T-helper 2 cell treated with Interferon-gamma antibody and Interleukin-4, amounts not matched to agents 5 μg/mL and 100 μg/mL, for 36 hours (primary cell): ENCODE measurements around the gene LRRC23.

Experiments used
- DNase-seq: peaks from one replicate; pipeline ENCODE4 v3.0.0; 2021; ENCODE audit warnings: low spot score
- H3K27ac Mint-ChIP-seq: one replicate; pipeline ENCODE4 v1.8.0; 2021; ENCODE audit warnings: mild to moderate bottlenecking, mixed read lengths
- H3K27me3 Mint-ChIP-seq: one replicate; pipeline ENCODE4 v1.8.0; 2021; ENCODE audit warnings: low read depth, mixed read lengths
- H3K36me3 Mint-ChIP-seq: one replicate; pipeline ENCODE4 v1.8.0; 2021; ENCODE audit warnings: low read depth, mixed read lengths
- H3K4me1 Mint-ChIP-seq: one replicate; pipeline ENCODE4 v1.8.0; 2021; ENCODE audit warnings: low read depth, mixed read lengths
- H3K4me3 Mint-ChIP-seq: one replicate; pipeline ENCODE4 v1.8.0; 2022; ENCODE audit warnings: mild to moderate bottlenecking, moderate library complexity, mixed read lengths
- H3K9me3 Mint-ChIP-seq: one replicate; pipeline ENCODE4 v1.8.0; 2021; ENCODE audit warnings: mixed read lengths

Gene LRRC23

GRCh38 chr12:6945613-6946012 lies 41.0 kb downstream of the LRRC23 start:
- Mint-ChIP-seq H3K27me3 (no peaks in the 10 kb centered on the region), H3K4me1 (peaks cover 63% of the 10 kb centered on the region), H3K36me3 (peaks cover 13% of the 10 kb centered on the region), H3K27ac (peak overlapping the region; percentile 97), H3K4me3 (peak overlapping the region; percentile 92), H3K9me3 (no peaks in the 10 kb centered on the region)
- no peak for DNase-seq

GRCh38 chr12:6946033-6946919 lies 41.7 kb downstream of the LRRC23 start:
- Mint-ChIP-seq H3K4me3 (peak overlapping the region; percentile 92), H3K36me3 (peaks cover 13% of the 10 kb centered on the region), H3K4me1 (peaks cover 68% of the 10 kb centered on the region), H3K27ac (peak overlapping the region; percentile 97), H3K9me3 (no peaks in the 10 kb centered on the region), H3K27me3 (no peaks in the 10 kb centered on the region)
- DNase-seq: peak; percentile 65

DNA sequence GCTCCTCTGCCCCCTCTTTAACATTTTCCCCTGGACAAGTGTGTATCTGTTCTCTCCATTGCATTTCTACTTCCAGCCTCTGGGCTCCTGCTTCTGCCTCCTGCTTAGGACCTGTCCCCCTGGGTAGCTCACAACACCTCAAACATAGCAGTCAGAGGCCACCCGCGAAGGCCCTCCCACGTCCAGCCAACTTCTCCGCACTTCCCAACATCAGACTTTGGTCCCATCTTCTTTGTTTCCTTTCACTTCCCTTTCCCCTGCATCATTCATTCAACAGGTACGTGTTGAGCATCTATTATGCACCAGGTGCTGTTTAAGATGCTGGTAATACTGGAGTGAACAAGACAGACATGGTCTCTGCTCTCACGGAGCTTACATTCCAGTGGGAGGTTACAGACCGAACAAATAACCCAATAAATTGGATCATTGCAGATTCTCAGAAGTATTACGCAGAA lies 42.3 kb downstream of the LRRC23 start:
- H3K4me3 Mint-ChIP-seq: peak overlapping the region; percentile 92
- H3K27me3 Mint-ChIP-seq: no peaks in the 10 kb centered on the region
- peaks cover 68% of the 10 kb centered on the region for H3K4me1 Mint-ChIP-seq
- peaks cover 15% of the 10 kb centered on the region for H3K36me3 Mint-ChIP-seq
- DNase-seq: no peak
- peak overlapping the region; percentile 97 for H3K27ac Mint-ChIP-seq
- H3K9me3 Mint-ChIP-seq: no peaks in the 10 kb centered on the region

- Mint-ChIP-seq H3K27ac (peak overlapping the region; percentile 29), H3K9me3 (no peaks in the 10 kb centered on the region), H3K36me3 (peaks cover 22% of the 10 kb centered on the region), H3K27me3 (no peaks in the 10 kb centered on the region), H3K4me1 (peaks cover 64% of the 10 kb centered on the region), H3K4me3 (peak overlapping the region; percentile 92)
- no peak for DNase-seq
Observed at GRCh38 chr12:6947615-6948014, 43.0 kb downstream of the LRRC23 start.

DNA sequence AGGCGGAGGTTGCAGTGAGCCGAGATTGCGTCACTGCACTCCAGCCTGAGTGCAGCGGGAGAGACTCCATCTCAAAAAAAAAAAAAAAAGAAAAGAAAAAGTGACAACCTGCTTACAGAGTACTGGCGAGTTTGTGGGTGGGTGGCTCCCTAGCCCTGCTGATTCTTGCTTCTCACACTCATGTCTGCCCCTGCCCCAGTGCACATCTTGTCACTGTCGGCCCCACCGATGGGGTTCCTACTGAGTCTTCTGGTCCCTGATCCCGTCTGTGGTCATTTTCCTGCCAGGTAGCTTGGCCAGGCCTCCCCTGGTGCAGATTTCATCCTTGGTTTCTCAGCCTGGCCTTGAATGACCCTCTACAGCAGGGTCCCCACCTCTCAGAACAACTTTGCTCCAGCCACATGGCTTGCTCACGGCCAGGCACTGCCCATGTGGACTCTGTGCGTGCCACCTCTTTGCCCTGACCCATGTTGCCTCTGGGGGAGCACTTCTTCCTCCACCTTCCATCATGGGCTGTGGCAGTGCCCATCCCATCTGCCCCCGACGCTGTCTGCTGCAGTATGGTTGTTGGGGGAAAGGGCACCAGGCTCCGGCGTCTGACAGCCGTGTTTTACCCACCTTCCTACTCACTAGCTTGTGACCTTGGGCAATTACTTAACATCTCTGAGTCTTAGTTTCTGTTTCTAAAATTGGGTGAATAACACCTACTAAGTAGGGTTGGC lies 44.4 kb downstream of the LRRC23 start:
- H3K27me3 Mint-ChIP-seq: no peaks in the 10 kb centered on the region
- DNase-seq: no peak
- H3K4me3 Mint-ChIP-seq: peak overlapping the region; percentile 73
- H3K9me3 Mint-ChIP-seq: no peaks in the 10 kb centered on the region
- H3K27ac Mint-ChIP-seq: peak overlapping the region; percentile 93
- H3K36me3 Mint-ChIP-seq: peaks cover 33% of the 10 kb centered on the region
- peaks cover 68% of the 10 kb centered on the region for H3K4me1 Mint-ChIP-seq

DNA sequence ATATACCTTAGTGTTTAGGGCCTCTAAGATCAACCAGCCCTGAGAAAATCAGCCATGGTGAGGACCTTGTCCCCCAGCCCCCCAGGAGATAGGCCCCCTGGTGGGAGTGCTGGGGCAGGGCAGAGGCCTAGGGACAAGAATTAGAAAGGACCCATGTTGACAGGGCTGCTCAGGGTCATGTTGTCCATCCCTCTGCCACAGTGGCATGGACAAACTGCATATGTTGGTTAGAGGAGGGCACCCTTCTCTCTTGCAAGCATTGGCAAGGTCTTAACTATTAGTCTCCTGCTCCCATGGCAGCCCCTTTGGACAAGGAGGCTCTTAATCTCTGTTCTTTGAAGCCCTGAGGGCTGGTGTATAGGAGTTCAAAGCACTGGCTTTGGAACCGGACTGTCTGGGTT lies 45.8 kb downstream of the LRRC23 start:
- DNase-seq: no peak
- Mint-ChIP-seq H3K4me3 (peak overlapping the region; percentile 98), H3K27me3 (no peaks in the 10 kb centered on the region)

GRCh38 chr12:6950811-6951540 lies 46.4 kb downstream of the LRRC23 start, which contains the start of gene PTPN6:
TSS of gene PTPN6 (plus strand) at chr12:6951356. CDS start at chr12:6951513, 157 bp downstream.
- Mint-ChIP-seq H3K27me3 (no peaks in the 10 kb centered on the region), H3K9me3 (no peaks in the 10 kb centered on the region), H3K36me3 (peaks cover 49% of the 10 kb centered on the region), H3K27ac (peak within 1 kb of the TSS; percentile 93), H3K4me1 (peaks cover 67% of the 10 kb centered on the region), H3K4me3 (peak within 1 kb of the TSS; percentile 98)
- DNase-seq: no peak

More for the DNA sequence above, 45.8 kb downstream of the LRRC23 start:
- Mint-ChIP-seq H3K27ac (peak overlapping the region; percentile 93), H3K36me3 (peaks cover 45% of the 10 kb centered on the region), H3K4me1 (peaks cover 68% of the 10 kb centered on the region), H3K9me3 (no peaks in the 10 kb centered on the region)

GRCh38 chr12:6951551-6952120 lies 47.0 kb downstream of the LRRC23 start:
- Mint-ChIP-seq H3K4me3 (peak overlapping the region; percentile 98), H3K27me3 (no peaks in the 10 kb centered on the region), H3K36me3 (peaks cover 51% of the 10 kb centered on the region), H3K27ac (peak overlapping the region; percentile 93), H3K4me1 (peaks cover 69% of the 10 kb centered on the region), H3K9me3 (no peaks in the 10 kb centered on the region)
- no peak for DNase-seq

DNA sequence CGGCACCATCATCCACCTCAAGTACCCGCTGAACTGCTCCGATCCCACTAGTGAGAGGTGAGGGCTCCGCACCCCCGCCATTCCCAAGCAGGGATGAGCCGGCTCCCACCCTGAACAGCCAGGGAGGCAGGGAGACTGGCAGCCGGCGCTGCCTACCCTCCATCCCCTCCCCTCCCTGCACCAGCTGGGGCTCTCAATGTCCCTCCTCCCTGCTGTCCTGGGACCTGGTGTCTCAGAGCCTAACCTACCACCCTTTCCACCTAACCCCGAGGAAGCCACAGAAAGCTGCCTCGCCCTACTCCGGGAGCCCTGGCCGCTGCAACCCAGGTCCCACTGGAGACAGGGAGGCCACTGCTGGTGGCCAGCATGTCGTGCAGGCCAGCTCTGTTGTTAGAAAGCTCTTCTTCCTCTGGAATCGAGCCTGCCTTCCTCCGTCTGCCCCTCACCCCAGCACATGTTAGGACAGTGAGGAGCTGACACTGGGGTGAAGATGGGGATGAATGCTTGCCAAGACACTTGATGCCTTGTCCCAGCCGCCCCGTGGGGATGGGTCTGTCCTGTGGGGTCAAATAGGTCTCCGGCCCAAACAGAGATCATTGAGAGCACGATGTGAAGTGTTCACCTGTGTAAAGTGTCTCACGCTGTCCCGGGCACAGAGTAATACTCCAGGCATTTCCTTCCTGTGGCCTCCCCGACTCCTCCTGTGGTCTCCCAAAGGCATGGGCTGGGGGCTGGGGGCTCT lies 47.7 kb downstream of the LRRC23 start:
- no peaks in the 10 kb centered on the region for H3K27me3 Mint-ChIP-seq
- peak overlapping the region; percentile 93 for H3K27ac Mint-ChIP-seq
- peak overlapping the region; percentile 98 for H3K4me3 Mint-ChIP-seq
- H3K9me3 Mint-ChIP-seq: no peaks in the 10 kb centered on the region
- DNase-seq: no peak
- H3K36me3 Mint-ChIP-seq: peaks cover 54% of the 10 kb centered on the region
- peaks cover 69% of the 10 kb centered on the region for H3K4me1 Mint-ChIP-seq

GRCh38 chr12:6952863-6953441 lies 48.3 kb downstream of the LRRC23 start:
- DNase-seq: no peak
- H3K9me3 Mint-ChIP-seq: no peaks in the 10 kb centered on the region
- no peaks in the 10 kb centered on the region for H3K27me3 Mint-ChIP-seq
- peak overlapping the region; percentile 98 for H3K4me3 Mint-ChIP-seq
- H3K36me3 Mint-ChIP-seq: peaks cover 57% of the 10 kb centered on the region
- H3K27ac Mint-ChIP-seq: peak overlapping the region; percentile 93
- peaks cover 66% of the 10 kb centered on the region for H3K4me1 Mint-ChIP-seq

DNA sequence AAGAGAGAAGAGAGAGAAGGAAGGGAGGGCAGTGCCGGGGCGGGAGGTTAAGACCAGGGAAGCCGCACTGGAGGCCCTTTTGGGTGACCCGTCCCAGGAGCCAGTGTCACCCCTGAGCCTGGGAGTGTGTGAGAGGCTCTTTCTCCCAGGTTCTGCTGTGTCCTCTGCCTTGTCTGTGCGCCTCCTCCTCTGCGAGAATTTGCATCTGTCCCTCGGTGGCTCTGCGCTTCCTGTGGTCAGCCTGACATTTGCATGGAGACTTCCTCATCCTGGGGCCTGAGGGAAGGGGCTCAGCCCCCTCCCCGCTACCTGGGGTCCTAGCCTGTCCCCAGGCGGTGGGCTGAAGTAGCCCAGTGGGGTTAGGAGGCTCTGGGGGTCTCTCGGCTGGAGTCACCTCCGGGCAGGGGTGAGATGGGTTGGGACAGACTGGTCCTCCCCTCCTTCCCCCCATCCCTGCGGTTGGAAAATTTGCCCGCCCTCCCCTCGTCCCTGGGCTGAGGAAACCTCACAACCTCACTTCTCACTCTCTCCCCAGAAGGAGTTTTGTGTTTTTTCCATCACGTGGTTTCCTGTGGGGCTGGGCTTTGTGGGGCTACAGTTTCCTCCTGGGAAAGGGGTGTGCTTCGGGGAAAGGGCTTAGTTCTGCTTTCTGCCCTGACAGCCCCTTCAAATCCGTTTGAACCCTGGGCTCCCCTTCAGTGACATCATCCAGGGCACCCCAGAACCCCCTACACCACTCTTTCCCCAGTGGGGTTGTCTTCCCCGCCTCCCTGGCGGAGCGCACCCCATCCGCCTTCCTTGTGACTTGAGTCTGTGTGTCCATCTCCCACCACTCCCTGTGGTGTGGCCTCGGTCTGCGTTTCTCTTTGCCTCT lies 49.1 kb downstream of the LRRC23 start:
- peak; percentile 84 for DNase-seq
- Mint-ChIP-seq H3K36me3 (peaks cover 64% of the 10 kb centered on the region), H3K4me1 (peaks cover 69% of the 10 kb centered on the region), H3K27ac (peak overlapping the region; percentile 93), H3K4me3 (peak overlapping the region; percentile 98), H3K27me3 (no peaks in the 10 kb centered on the region), H3K9me3 (no peaks in the 10 kb centered on the region)
